MM.1S (cell line): ENCODE results near the gene RIC1.

Experiments used
- DNase-seq: peaks from one replicate; pipeline ENCODE4 v3.0.0-alpha.2; 2015
- H2AFZ ChIP-seq: fragments of 300-600 bp; sonication (generic); 2 replicates; pipeline ENCODE4 v1.6.0; 2016; ENCODE audit warnings: antibody characterized with exemption, low read length
- H3F3A ChIP-seq: fragments of 300-600 bp; sonication (generic); 2 replicates; pipeline ENCODE4 v1.6.1; 2016; ENCODE audit warnings: mild to moderate bottlenecking, antibody characterized with exemption, low read length, moderate library complexity, mixed read lengths; ENCODE audit not compliant: insufficient read depth
- H3K27ac ChIP-seq: fragments of 300-600 bp; sonication (generic); 2 replicates; pipeline ENCODE4 v1.5.1; 2016; ENCODE audit warnings: mild to moderate bottlenecking, low read length
- H3K27me3 ChIP-seq: fragments of 300-600 bp; sonication (generic); replicated peaks from 2 replicates; pipeline ENCODE4 v1.6.0; 2016; ENCODE audit warnings: low read length; ENCODE audit not compliant: insufficient read depth
- H3K36me3 ChIP-seq: fragments of 300-600 bp; sonication (generic); replicated peaks from 2 replicates; pipeline ENCODE4 v1.6.1; 2016; ENCODE audit warnings: mild to moderate bottlenecking, low read length, mixed read lengths; ENCODE audit not compliant: insufficient read depth
- H3K4me1 ChIP-seq: fragments of 300-600 bp; sonication (generic); 2 replicates; pipeline ENCODE4 v1.6.1; 2016; ENCODE audit warnings: low read length, mixed read lengths
- H3K4me2 ChIP-seq: fragments of 300-600 bp; sonication (generic); 2 replicates; pipeline ENCODE4 v1.6.0; 2016; ENCODE audit warnings: low read depth, low read length
- H3K4me3 ChIP-seq: fragments of 300-600 bp; sonication (generic); 2 replicates; pipeline ENCODE4 v1.5.1; 2016; ENCODE audit warnings: low read length, mixed read lengths
- H3K79me2 ChIP-seq: fragments of 300-600 bp; sonication (generic); 2 replicates; pipeline ENCODE4 v1.6.1; 2016; ENCODE audit warnings: mixed run types, low read length, mixed read lengths
- H3K9ac ChIP-seq: fragments of 300-600 bp; sonication (generic); 2 replicates; pipeline ENCODE4 v1.6.1; 2016; ENCODE audit warnings: low read length, mixed read lengths
- H3K9me2 ChIP-seq: fragments of 300-600 bp; sonication (generic); replicated peaks from 2 replicates; pipeline ENCODE4 v1.6.1; 2016; ENCODE audit warnings: mild to moderate bottlenecking, low read length, mixed read lengths; ENCODE audit not compliant: insufficient read depth
- H3K9me3 ChIP-seq: fragments of 300-600 bp; sonication (generic); replicated peaks from 2 replicates; pipeline ENCODE4 v1.6.1; 2016; ENCODE audit warnings: mild to moderate bottlenecking, low read length, mixed read lengths; ENCODE audit not compliant: insufficient read depth
- H4K20me1 ChIP-seq: fragments of 300-600 bp; sonication (generic); 2 replicates; pipeline ENCODE4 v1.6.1; 2016; ENCODE audit warnings: mild to moderate bottlenecking, low read length, moderate library complexity, mixed read lengths; ENCODE audit not compliant: insufficient read depth
- EZH2 ChIP-seq: fragments of 300-600 bp; sonication (generic); optimal IDR thresholded peaks from 2 replicates; pipeline ENCODE3; 2017; ENCODE audit warnings: low read depth, mild to moderate bottlenecking, antibody characterized with exemption, low read length, mixed read lengths
- EZH2phosphoT487 ChIP-seq: fragments of 300-600 bp; sonication (generic); IDR thresholded peaks from 2 replicates; pipeline ENCODE4 v1.6.1; 2018; ENCODE audit warnings: antibody characterized with exemption, low read length
- TF ChIP-seq, protein P1 (sequence below): fragments of 300-600 bp; sonication (generic); IDR thresholded peaks from 2 replicates; pipeline ENCODE4 v1.5.1; 2016; ENCODE audit warnings: antibody characterized with exemption, low read length, mixed read lengths

The RIC1 gene

DNA sequence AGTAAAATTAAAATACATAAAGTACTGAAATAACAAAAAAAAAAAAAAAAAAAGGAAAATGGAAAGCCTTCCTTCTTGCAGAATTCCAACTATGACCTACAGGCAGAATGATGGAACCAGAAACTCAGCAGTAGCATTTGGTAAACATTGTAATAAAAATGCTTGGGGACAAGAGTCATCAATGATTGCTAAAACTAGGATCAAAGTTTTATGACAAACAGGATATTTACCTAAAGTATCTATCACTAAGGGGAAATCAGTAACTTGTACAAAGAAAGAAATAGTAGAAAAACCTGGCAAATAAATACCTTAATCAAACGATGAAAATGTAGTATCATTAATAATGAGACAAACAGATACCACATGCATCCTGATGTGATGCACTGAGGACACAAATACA lies 186.6 kb downstream of the RIC1 start:
- no peak overlapping the region for H3K4me2 ChIP-seq

DNA sequence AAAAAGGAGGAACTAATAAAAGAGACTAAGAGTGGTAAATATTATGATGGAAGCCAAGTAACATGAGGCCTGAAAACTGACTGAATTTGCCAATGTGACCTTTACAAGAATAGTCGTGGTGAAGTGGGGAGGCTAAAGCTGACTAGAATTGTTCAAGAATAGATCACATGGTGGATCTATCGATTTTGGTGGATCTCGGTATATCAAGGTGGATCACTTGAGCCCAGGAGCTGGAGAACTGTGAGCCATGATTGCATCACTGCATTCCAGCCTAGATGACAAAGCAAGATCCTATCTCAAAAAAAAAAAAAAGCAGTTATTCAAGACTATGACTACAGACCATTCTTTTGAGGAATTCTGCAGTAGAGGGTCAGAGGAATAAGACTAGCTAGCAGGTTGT lies 189.0 kb downstream of the RIC1 start:
- Histone ChIP-seq H3K4me1 (no peaks in the 10 kb centered on the region), H3K27me3 (no peaks in the 10 kb centered on the region), H3K9me2 (no peaks in the 10 kb centered on the region), H3K9me3 (no peaks in the 10 kb centered on the region), H3F3A (no peaks in the 10 kb centered on the region), H3K36me3 (peaks cover 2% of the 10 kb centered on the region; the same call in 1 of the 2 replicates), H2AFZ (no peak overlapping the region), H3K4me3 (no peak overlapping the region), H3K27ac (no peak overlapping the region), H3K9ac (no peak overlapping the region), H4K20me1 (no peaks in the 10 kb centered on the region; the same call in 1 of the 2 replicates), H3K4me2 (no peak overlapping the region), H3K79me2 (peaks cover 12% of the 10 kb centered on the region)
- DNase-seq = no peak
- TF ChIP-seq, protein P1, sequence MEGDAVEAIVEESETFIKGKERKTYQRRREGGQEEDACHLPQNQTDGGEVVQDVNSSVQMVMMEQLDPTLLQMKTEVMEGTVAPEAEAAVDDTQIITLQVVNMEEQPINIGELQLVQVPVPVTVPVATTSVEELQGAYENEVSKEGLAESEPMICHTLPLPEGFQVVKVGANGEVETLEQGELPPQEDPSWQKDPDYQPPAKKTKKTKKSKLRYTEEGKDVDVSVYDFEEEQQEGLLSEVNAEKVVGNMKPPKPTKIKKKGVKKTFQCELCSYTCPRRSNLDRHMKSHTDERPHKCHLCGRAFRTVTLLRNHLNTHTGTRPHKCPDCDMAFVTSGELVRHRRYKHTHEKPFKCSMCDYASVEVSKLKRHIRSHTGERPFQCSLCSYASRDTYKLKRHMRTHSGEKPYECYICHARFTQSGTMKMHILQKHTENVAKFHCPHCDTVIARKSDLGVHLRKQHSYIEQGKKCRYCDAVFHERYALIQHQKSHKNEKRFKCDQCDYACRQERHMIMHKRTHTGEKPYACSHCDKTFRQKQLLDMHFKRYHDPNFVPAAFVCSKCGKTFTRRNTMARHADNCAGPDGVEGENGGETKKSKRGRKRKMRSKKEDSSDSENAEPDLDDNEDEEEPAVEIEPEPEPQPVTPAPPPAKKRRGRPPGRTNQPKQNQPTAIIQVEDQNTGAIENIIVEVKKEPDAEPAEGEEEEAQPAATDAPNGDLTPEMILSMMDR = no peak
- TF ChIP-seq EZH2 = no peak
- TF ChIP-seq EZH2phosphoT487 = no peak

More for the DNA sequence above, 186.6 kb downstream of the RIC1 start:
- Histone ChIP-seq H3K4me1 (no peaks in the 10 kb centered on the region), H3K79me2 (peaks cover 16% of the 10 kb centered on the region), H3K27ac (no peak overlapping the region), H3K4me3 (no peak overlapping the region), H3F3A (no peaks in the 10 kb centered on the region), H3K36me3 (peaks cover 6% of the 10 kb centered on the region; the same call in 1 of the 2 replicates), H3K27me3 (no peaks in the 10 kb centered on the region), H3K9ac (no peak overlapping the region), H3K9me2 (no peaks in the 10 kb centered on the region), H4K20me1 (no peaks in the 10 kb centered on the region; the same call in 1 of the 2 replicates), H3K9me3 (no peaks in the 10 kb centered on the region), H2AFZ (no peak overlapping the region)
- TF ChIP-seq EZH2 (no peak), EZH2phosphoT487 (no peak)
- TF ChIP-seq, protein P1 = no peak
- no peak for DNase-seq

DNA sequence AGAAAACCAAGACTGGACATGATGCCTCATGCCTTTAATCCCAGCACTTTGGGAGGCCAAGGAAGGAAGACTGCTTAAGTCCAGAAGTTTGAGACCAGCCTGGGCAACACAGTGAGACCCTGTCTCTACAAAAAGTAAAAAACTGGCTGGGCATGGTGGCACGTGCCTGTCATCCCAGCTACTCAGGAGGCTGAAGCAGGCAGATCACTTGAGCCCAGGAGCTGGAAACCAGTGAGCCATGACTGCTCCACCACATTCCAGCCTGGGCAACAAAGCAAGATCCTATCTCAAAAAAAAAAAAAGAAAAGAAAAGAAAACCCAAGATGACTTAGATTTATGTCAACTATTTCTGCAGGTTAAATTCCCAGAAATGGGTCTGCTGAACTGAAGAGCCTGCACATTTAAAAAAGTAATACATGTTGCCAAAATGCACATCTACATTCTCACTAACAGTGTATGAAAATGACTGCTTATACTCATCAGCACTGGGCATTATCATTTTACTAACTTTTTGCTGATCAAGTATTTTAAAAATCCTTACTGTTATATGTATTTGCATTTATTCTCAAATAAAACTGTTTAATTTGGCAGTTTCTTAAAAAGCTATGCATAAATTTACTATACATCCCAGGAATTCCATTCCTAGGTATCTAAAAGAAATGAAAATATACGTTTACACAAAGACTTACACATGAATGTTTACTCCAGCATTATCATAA lies 189.7 kb downstream of the RIC1 start:
- H3F3A ChIP-seq = no peaks in the 10 kb centered on the region
- TF ChIP-seq, protein P1 = no peak
- TF ChIP-seq EZH2 (no peak), EZH2phosphoT487 (no peak)
- H3K9ac ChIP-seq = no peak overlapping the region
- H3K4me3 ChIP-seq = no peak overlapping the region
- H3K79me2 ChIP-seq = peaks cover 11% of the 10 kb centered on the region; the same call in 1 of the 2 replicates
- peaks cover 4% of the 10 kb centered on the region; the same call in 1 of the 2 replicates for H3K36me3 ChIP-seq
- H3K9me3 ChIP-seq = no peaks in the 10 kb centered on the region
- no peak overlapping the region for H2AFZ ChIP-seq
- H3K27ac ChIP-seq = no peak overlapping the region
- H3K27me3 ChIP-seq = no peaks in the 10 kb centered on the region
- no peak overlapping the region for H3K4me2 ChIP-seq
- DNase-seq = no peak
- no peaks in the 10 kb centered on the region for H3K9me2 ChIP-seq
- no peaks in the 10 kb centered on the region for H3K4me1 ChIP-seq
- H4K20me1 ChIP-seq = no peaks in the 10 kb centered on the region; the same call in 1 of the 2 replicates
